ENCODE data around the gene DCST1.

DNA sequence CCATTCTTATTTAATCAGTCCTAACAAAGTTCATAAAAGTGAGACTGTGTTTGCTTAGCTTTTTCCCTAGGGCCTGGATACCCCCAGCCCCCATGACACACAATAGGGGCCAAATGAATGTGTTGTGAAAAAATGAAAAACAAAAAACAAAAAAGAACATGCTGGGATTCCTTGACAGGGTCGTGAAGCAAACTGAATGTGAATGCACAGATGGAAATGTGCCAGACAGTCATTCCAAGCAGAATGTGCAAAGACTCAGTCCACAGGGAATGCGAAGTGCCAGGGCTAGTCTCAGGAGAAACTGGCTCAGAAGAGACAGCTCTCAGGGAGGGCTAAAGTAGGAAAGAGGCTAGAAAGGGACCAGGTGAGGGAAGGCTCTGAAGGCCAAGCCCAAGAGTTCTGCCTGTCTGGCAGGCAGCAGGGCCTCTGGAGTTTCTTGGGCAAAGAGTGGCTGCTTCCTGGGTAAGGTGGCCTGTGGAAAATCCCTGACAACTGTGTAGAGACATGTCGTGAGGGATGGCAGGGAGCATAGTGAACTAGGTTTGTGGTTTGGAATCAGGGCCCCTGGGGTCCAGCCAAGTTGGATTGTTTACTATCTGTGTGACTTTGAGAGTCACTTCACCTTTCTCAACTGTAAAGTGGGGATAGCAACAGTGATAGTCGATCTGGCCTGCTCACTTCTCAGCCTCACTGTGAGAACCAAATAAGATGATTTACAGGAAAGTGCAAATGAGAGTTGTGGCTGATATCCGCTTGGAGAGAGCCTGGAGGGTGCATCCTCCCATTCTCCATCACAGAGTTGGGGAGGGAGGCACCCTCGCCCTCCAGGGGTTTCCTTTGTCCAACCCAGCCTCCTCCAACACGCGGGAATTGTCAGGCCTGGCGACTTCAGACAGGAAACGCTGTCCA is 16.3 kb downstream of the DCST1 start:
- TF ChIP-seq EZH2 (IDR thresholded peaks at IDR 0.05; ENCODE audit: insufficient read depth, poor library complexity, severe bottlenecking) (no peak), EZH2phosphoT487 (IDR thresholded peaks at IDR 0.05; ENCODE audit: insufficient read depth, low read depth) (no peak)

Measured in GM23248 (cell line).